IPS-11a (cell line): ENCODE measurements around the gene PPP2R5D.

Experiments
- H3K4me3 ChIP-seq: one replicate; pipeline ENCODE4 v1.5.1; 2013; ENCODE audit warnings: low read depth, low read length, control low read depth

The PPP2R5D gene

DNA sequence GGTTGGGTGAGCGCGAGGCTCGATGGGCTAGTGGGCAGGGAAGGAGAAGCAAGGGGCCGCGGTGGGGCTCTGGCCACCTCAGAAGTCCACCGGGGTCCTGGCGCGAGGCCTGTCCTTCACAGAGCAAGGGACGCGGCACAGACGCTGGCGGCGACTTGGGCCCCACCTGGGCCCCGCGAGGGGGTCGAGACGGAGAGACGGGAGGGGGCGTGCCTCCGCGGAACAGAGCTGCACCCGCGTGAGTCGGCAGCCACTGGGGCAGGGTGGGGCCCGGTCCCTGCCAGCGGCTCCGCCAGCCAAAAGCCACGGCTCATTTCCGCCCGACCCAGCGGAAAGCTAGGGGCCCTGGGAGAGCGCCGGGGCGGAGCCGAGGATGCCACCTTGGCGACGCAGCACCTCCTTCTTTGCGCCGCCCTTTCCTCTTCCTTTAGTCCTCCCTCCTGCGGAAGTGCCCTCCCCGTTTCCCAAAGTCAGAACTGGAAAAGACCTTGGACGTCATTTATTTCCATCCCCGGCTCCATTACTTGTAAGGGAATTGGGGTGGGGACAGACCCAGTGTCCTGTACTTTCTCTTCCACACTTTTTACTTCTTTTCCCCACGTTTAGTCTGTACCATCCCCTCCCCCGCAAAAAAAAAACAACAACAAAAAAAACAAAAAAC, 69.3 kb downstream of the PPP2R5D start, which contains the start of gene CUL7:
TSS of gene CUL7 (minus strand) at position 307 of the 661 bp plus-strand sequence. CDS start 1,063 bp downstream, outside the sequence.
- H3K4me3 ChIP-seq, result peak within 1 kb of the TSS; percentile 81

DNA sequence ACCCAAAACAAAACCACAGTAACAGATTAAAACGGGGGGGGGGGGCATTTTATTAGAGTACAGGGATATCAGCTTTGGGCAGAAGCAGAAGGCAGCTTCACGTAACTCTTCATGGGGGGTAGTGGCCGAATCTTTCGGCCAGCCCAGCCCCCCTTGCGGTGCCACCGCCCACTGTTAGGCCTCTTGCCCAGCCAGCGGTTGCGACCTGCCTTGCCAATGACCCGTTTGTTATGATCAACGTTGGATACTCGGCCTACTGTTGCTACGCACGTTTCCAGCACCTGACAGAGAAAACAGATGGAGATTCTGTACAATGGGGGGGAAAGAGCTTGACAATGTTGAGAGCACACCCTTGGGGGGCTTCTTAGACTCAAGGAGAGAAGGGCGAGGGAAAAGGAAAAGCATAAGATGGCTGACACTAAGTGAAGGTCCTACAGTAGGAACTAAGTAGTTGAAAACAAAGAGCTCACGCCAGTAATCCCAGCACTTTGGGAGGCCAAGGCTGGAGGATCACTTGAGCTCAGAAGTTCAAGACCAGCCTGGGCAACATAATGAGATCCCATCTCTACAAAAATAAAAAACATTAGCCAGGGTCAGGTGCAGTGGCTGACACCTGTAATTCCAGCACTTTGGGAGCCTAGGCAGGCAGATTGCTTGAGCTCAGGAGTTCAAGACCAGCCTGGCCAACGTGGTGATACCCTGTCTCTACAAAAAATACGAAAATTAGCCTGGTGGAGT, 70.0 kb downstream of the PPP2R5D start:
- H3K4me3 ChIP-seq, result no peak overlapping the region

DNA sequence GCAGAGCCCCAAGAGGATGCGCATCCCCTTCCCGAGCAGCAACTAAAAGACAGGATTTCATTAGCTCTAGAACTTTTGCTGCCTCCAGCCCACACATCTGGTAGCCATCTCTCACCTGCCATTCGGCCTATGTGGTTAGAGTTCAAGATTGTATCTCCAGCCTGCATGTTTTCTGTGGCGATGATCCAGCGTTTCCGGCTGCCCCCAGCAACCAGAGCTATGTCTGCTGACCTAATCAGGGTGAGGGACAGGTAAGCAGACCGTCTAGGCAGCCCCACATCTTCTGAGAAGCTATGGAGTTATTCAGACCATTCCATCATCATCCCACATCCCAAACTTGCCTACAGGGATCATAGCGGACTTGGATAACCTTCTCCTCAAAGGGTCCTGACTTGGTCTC, 71.6 kb downstream of the PPP2R5D start:
- H3K4me3 ChIP-seq, result no peak overlapping the region

DNA sequence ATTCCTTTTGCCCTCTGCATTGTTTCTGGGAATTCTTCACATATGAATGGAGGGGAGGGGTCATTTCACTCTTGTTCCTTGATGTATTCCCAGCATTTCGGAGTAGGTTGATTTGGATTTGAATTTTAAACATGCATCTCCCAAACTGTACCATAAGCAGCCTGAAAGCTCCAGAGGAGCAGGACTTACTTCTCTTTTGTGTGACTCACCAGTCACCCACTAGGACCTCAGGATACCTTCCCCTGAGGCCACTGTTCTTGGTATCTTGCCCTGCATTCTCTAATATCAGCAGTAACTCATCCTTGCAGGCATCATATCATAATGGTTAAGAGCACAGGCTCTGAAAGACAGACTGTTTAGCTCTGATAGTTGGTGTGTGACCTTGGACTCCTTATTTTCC, 74.2 kb downstream of the PPP2R5D start:
- peak overlapping the region; percentile 88 for H3K4me3 ChIP-seq

DNA sequence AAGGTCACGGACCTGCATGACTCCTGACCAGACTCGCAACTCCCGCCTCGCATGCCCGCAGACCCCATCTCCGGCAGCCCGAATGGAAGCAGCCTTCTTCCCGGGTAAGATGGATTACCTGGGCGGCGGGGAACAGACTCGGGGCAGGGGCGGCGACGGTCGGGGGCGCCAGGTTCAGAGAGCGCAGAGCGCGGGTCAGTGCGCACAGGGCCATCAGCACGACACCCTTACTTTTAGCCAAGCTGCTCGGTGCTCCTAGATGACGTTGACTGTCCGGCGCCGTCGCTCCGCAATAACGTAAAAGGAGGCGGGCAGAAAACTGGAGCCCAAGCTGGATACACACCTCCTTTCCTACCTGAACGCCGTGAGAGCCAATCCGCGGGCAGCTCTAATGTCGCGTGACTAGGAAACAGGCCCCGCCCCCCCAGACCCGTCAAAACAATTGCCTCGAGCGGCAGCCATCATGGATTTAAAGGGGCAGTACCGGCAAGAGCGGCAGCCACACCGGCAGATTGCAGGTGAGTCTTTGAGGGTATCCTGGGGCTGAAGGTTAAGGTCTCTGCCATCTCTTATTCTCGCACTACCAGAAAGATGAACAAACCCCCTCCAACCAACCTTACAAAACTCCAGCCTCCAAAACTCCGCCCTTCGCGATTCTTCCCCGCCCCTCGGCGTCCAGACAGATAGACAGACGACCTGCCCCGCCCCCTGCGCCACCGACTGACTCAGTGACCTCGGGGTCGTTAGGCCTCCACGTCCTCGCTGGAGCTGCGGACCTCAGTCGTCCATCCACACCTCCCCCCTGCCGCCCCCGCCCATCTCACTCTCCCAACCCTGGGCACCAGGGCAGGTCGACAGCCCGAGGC, 75.0 kb downstream of the PPP2R5D start, which contains the start of the genes KLC4 and MRPL2:
TSS of gene KLC4 (plus strand) at position 464 of the 866 bp plus-strand sequence. CDS start 1,705 bp downstream, outside the sequence.
TSS of gene MRPL2 (minus strand) at position 267 of the 866 bp plus-strand sequence. CDS start at position 214, 53 bp downstream.
- peak within 1 kb of the TSS; percentile 88 for H3K4me3 ChIP-seq

DNA sequence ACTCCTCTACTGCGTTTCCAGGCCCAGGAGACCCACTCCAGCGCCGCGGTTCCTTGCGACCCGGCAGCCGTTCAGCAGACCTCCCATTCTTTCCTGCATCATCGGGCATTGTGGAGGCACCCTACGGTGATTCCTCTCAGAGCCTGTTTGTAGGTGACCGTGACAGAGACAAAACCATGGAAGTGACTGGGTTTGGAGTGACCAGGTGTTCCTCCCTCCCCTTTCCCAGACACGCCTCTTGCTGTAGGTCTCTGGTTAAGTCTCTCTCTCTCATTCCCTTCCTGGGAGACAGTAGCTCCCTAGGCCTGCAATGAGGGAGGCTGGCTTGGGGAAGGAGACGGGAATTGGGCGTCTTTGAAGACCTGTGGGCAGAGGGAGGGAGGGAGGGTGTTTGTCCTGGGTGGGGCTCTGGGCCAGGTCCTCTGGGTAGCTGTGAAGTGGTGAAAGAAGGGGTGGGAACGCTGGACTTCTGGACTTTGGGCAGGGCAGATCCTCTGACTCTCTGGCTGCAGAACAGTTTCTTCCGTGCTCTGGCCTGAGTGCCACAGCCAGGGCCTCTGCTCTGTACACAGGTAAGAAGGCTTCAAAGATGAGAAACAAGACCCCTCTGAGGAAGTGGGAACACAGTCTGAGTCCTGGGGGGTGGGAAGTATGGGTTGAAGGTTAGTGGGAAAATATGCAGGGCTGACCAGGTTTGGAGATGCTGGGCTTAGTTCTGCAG, 75.8 kb downstream of the PPP2R5D start:
- H3K4me3 ChIP-seq, result peak overlapping the region; percentile 88

DNA sequence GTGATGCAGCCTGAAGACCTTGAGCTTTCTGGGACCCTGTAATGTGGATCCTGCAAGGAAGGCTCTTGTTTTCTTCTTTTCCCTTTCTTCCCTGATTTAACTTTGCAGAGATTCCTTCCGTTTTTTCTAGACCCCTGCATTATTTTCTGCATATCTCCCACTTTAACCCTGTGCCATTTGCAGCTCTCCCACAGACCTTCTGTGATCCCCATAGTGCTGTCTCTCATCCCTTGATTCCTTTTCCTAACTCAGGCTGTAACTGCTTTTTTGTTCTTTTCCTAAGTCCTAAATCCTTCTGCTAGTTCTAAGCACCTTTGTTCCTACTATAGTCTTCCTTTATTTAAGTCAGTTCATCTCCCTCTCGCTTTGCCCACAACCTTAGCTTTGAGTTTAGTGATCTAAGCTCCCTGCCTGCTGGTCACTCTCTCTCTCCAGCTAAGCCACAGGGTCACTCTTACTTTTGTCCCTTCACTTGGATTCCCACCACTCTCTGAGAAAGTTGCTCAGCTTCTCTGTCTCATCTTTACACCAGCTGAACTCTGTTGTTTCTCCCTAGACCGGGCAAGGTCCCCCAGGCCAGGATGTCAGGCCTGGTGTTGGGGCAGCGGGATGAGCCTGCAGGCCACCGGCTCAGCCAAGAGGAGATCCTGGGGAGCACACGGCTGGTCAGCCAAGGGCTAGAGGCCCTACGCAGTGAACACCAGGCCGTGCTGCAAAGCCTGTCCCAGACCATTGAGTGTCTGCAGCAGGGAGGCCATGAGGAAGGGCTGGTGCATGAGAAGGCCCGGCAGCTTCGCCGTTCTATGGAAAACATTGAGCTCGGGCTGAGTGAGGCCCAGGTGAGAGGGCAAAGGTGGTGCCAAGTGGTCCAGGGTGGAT, 76.6 kb downstream of the PPP2R5D start:
- no peak overlapping the region for H3K4me3 ChIP-seq

DNA sequence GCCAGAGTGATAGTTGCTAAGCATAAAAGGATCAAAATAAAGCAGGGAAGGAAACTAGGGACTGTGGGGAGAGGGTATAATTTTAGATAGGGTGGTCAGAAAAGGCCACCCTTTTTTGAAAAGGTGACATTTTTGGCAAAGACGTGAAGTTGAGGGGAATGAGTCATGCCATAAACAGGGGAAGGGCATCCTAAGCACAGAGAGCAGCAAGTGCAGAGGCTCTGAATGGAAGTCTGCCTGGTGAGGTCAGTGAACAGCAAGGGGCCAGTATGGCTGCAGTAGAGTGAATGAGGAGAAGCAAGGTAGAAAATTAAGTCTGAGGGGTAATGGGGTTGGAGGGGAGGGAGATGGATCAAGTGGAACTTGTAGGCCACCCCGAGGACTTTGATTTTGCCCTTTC, 77.5 kb downstream of the PPP2R5D start:
- H3K4me3 ChIP-seq, result no peak overlapping the region
